GM10248 (cell line): Measurements from ENCODE around the gene RASA3.
"Not testable (repeated sequence)": the region's sequence is repeated elsewhere in the genome, so short reads cannot be mapped to it uniquely, and the experiment has no call there.

ENCODE experiments used
- CTCF ChIA-PET: fragments of 300-600 bp; sonication (Branson Sonifier 250); formaldehyde crosslinking; extraction: SDS; loops from one replicate; lab custom pipeline; 2021; ENCODE audit warnings: antibody characterized with exemption; lab: Yijun Ruan, JAX
- POLR2A ChIA-PET: fragments of 350-650 bp; sonication (Branson Sonifier 250); formaldehyde crosslinking; extraction: SDS; loops from one replicate; lab custom pipeline; 2020; ENCODE audit warnings: antibody characterized with exemption; lab: Yijun Ruan, JAX
- DNase-seq: peaks from one replicate; pipeline ENCODE4 v3.0.0; 2012; ENCODE audit errors: extremely low spot score
- CTCF ChIP-seq: IDR thresholded peaks from 2 replicates; pipeline ENCODE4 v1.5.1; 2012; ENCODE audit warnings: mild to moderate bottlenecking, low read depth; ENCODE audit errors: extremely low read depth, missing control alignments, control extremely low read depth

The RASA3 gene

GRCh38 chr13:114079601-114080536, 52.6 kb downstream of the RASA3 start:
- ChIA-PET POLR2A (no interaction called here), CTCF (no interaction called here)
- no peak for DNase-seq
- no peak for TF ChIP-seq CTCF

- ChIA-PET POLR2A (no interaction called here), CTCF (interaction anchor here (1.0 kb wide), 1 partner anchor 11 kb away, joined by 3 read pairs; no protein-coding TSS in a partner anchor)
- no peak for DNase-seq
- TF ChIP-seq CTCF, result no peak
These were observed 53.7 kb downstream of the RASA3 start for GRCh38 chr13:114078461-114079451.

GRCh38 chr13:114077933-114078325, 54.5 kb downstream of the RASA3 start:
- DNase-seq, result no peak
- CTCF ChIA-PET, result interaction anchor here (1.0 kb wide), 1 partner anchor 10 kb away, joined by 3 read pairs; no protein-coding TSS in a partner anchor
- no peak for TF ChIP-seq CTCF
- POLR2A ChIA-PET, result no interaction called here

- CTCF ChIA-PET, result no interaction called here
- POLR2A ChIA-PET, result no interaction called here
- no peak for TF ChIP-seq CTCF
- DNase-seq, result no peak
These were observed 55.1 kb downstream of the RASA3 start for GRCh38 chr13:114077099-114077932.

GRCh38 chr13:114076329-114077090, 55.9 kb downstream of the RASA3 start:
- CTCF ChIA-PET, result no interaction called here
- no peak for DNase-seq
- POLR2A ChIA-PET, result no interaction called here
- no peak for TF ChIP-seq CTCF

- POLR2A ChIA-PET, DNase-seq, CTCF ChIA-PET: not testable (repeated sequence)
These were observed 56.6 kb downstream of the RASA3 start for GRCh38 chr13:114075811-114076210.
